ENCODE measurements around the gene CEP131. TPM values are rescaled to one million over a fixed set of nuclear protein-coding genes. Genes with fewer than 3 reads are reported as not detected.
"Not testable (repeated sequence)": the region's sequence is repeated elsewhere in the genome, so short reads cannot be mapped to it uniquely, and the experiment has no call there.

Gene CEP131
- total RNA-seq, 1 experiment from 2014 or later = 7.0 TPM

- no peak for DNase-seq (ENCODE audit: low read depth)
These were observed 70.4 kb downstream of the CEP131 start for GRCh38 chr17:81152288-81152828.

GRCh38 chr17:81151278-81151677 is 71.5 kb downstream of the CEP131 start:
- DNase-seq (ENCODE audit: low read depth) = no peak

GRCh38 chr17:81150377-81151077 is 72.2 kb downstream of the CEP131 start:
- no peak for DNase-seq (ENCODE audit: low read depth)

- DNase-seq (ENCODE audit: low read depth) = no peak
These were observed 73.7 kb downstream of the CEP131 start for GRCh38 chr17:81148986-81149533.

- DNase-seq (ENCODE audit: low read depth) = no peak
These were observed 74.2 kb downstream of the CEP131 start for GRCh38 chr17:81148571-81148970.

GRCh38 chr17:81147701-81148100 is 75.1 kb downstream of the CEP131 start:
- no peak for DNase-seq (ENCODE audit: low read depth)

- DNase-seq (ENCODE audit: low read depth) = not testable (repeated sequence)
These were observed 76.6 kb downstream of the CEP131 start for GRCh38 chr17:81146208-81146607.

GRCh38 chr17:81144423-81144781 is 78.4 kb downstream of the CEP131 start:
- no peak for DNase-seq (ENCODE audit: low read depth)

GRCh38 chr17:81143717-81144422 is 78.9 kb downstream of the CEP131 start:
- DNase-seq (ENCODE audit: low read depth) = no peak

- no peak for DNase-seq (ENCODE audit: low read depth)
These were observed 79.6 kb downstream of the CEP131 start for GRCh38 chr17:81143200-81143527.

GRCh38 chr17:81142301-81143199 is 80.2 kb downstream of the CEP131 start:
- DNase-seq (ENCODE audit: low read depth) = peak; percentile 58

GRCh38 chr17:81140695-81141094 is 82.1 kb downstream of the CEP131 start:
- no peak for DNase-seq (ENCODE audit: low read depth)

GRCh38 chr17:81140018-81140417 is 82.7 kb downstream of the CEP131 start:
- no peak for DNase-seq (ENCODE audit: low read depth)

Other genes with a start within 250 kb of the CEP131 start
- gene CHMP6, start 231.1 kb downstream of the CEP131 start, total RNA-seq (2014; rRNA removed; shearing (Covaris generic)) = 6.6 and 10.5 TPM in 2 replicates
- gene BAIAP2, start 187.8 kb downstream of the CEP131 start, total RNA-seq (2014; rRNA removed; shearing (Covaris generic)) = 9.7 and 12.6 TPM in 2 replicates
- gene PVALEF, start 57.5 kb downstream of the CEP131 start, total RNA-seq (2014; rRNA removed; shearing (Covaris generic)) = not detected in 2 replicates
- not detected in 2 replicates for gene AATK, start 56.7 kb downstream of the CEP131 start, total RNA-seq (2014; rRNA removed; shearing (Covaris generic))
- 6.0 and 8.4 TPM in 2 replicates for gene TEPSIN, start 16.1 kb upstream of the CEP131 start, total RNA-seq (2014; rRNA removed; shearing (Covaris generic))
- 37.2 and 63.6 TPM in 2 replicates for gene NDUFAF8, start 16.4 kb upstream of the CEP131 start, total RNA-seq (2014; rRNA removed; shearing (Covaris generic))
- 24.0 and 28.1 TPM in 2 replicates for gene SLC38A10, start 72.3 kb upstream of the CEP131 start, total RNA-seq (2014; rRNA removed; shearing (Covaris generic))
- under 0.01 and 0.36 TPM in 2 replicates for gene BAHCC1, start 172.5 kb upstream of the CEP131 start, total RNA-seq (2014; rRNA removed; shearing (Covaris generic))